Stimulated activated CD4-positive, alpha-beta T cell treated with anti-CD3 and anti-CD28 coated beads, TNF-alpha, amount 100 ng/mL, for 24 hours (primary cell): ENCODE data around the gene SLC24A3.

Experiments
- DNase-seq, 3 experiments: peaks; one replicate each; pipeline ENCODE4 v3.0.0-alpha.2; 2020; ENCODE audit warnings: low read depth in 3 of 3

The SLC24A3 gene

GRCh38 chr20:19712721-19713260, 500.3 kb downstream of the SLC24A3 start:
- DNase-seq, result no peak

GRCh38 chr20:19713822-19714578, 501.6 kb downstream of the SLC24A3 start:
- no peak for DNase-seq

- DNase-seq, result no peak
These were observed 502.1 kb downstream of the SLC24A3 start for GRCh38 chr20:19714579-19714840.

- no peak for DNase-seq
These were observed 503.5 kb downstream of the SLC24A3 start for GRCh38 chr20:19715986-19716385.

GRCh38 chr20:19718880-19719279, 506.4 kb downstream of the SLC24A3 start:
- DNase-seq, result no peak

GRCh38 chr20:19720991-19721390, 508.5 kb downstream of the SLC24A3 start:
- no peak for DNase-seq

- no peak for DNase-seq
These were observed 510.6 kb downstream of the SLC24A3 start for GRCh38 chr20:19723051-19723450.

GRCh38 chr20:19723813-19724430, 511.5 kb downstream of the SLC24A3 start:
- no peak for DNase-seq

- no peak for DNase-seq
These were observed 512.9 kb downstream of the SLC24A3 start for GRCh38 chr20:19725373-19725772.

GRCh38 chr20:19725814-19726525, 513.5 kb downstream of the SLC24A3 start:
- no peak for DNase-seq

- no peak for DNase-seq
These were observed 514.9 kb downstream of the SLC24A3 start for GRCh38 chr20:19727251-19727847.

- DNase-seq, result no peak
These were observed 517.2 kb downstream of the SLC24A3 start for GRCh38 chr20:19729672-19730071.

- no peak for DNase-seq
These were observed 518.3 kb downstream of the SLC24A3 start for GRCh38 chr20:19730706-19731105.

- DNase-seq, result no peak
These were observed 522.4 kb downstream of the SLC24A3 start for GRCh38 chr20:19734811-19735210.

- DNase-seq, result peak in 1 of 3 experiments; percentile 11
These were observed 523.0 kb downstream of the SLC24A3 start for GRCh38 chr20:19735446-19735845.

- no peak for DNase-seq
These were observed 524.6 kb downstream of the SLC24A3 start for GRCh38 chr20:19737025-19737424.

GRCh38 chr20:19738951-19739350, 526.5 kb downstream of the SLC24A3 start:
- no peak for DNase-seq

GRCh38 chr20:19739351-19739750, 526.9 kb downstream of the SLC24A3 start:
- no peak for DNase-seq

GRCh38 chr20:19740512-19740911, 528.1 kb downstream of the SLC24A3 start:
- no peak for DNase-seq

- DNase-seq, result no peak
These were observed 529.5 kb downstream of the SLC24A3 start for GRCh38 chr20:19741924-19742323.

GRCh38 chr20:19742974-19743639, 530.7 kb downstream of the SLC24A3 start:
- DNase-seq, result no peak

- no peak for DNase-seq
These were observed 531.2 kb downstream of the SLC24A3 start for GRCh38 chr20:19743640-19743995.
